HG03097 (cell line): ENCODE measurements around the gene FRMD4A.
"Not testable (repeated sequence)": the region's sequence is repeated elsewhere in the genome, so short reads cannot be mapped to it uniquely, and the experiment has no call there.

Experiments
- ATAC-seq: cut with Tn5 transposase; IDR thresholded peaks from one replicate; pipeline ENCODE4 v1.9.1; 2021; ENCODE audit not compliant: unreplicated experiment, low FRiP score

FRMD4A gene

GRCh38 chr10:13717936-13718772 lies 612.6 kb downstream of the FRMD4A start:
- ATAC-seq: no peak

- no peak for ATAC-seq
These were observed 613.2 kb downstream of the FRMD4A start for GRCh38 chr10:13717571-13717935.

DNA sequence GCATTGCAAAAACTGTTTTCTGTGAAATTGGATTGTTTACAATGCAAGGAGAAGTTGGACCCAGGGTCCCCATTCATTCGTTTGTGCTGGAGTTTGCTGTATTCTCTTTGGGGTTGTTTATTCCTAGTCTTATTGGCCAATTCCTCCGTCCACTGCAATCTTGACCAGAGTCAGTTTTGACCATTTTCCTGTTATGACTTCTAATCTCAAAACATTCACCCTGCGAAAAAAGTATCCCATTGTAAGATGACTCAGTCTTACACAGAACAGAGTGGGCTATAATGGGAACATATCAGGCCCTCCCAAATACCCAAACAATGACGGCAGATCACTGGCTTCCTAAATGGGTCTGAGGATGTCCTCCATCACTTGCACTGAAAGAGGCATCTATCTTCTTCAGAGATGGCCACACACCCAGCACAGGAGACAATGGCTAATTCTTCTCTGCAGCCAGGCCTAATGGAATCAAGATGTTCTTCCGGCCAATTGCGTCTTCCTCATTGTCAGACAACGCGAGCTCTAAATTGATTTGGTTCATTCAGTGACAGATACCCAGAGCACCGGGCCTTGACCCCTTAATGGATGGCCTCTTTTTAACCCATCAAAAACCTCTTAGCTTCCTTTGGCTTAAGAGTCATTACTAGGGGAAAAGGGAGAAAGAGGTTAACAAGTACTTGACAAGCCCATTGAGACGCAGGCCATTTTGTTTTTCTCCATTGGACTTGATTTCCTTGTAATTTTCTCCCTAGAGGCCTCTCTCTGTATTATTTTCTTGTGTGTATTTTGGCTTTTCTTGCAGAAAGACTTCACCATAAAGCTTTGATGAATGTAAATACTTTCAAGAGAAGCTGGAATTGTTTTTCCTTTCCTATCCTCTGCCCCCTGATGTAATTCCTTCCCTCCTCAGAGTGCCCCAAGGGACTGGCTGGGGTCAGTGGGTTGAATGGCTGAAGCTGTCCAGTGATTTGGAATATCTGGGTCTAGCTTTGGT lies 614.3 kb downstream of the FRMD4A start:
- ATAC-seq: no peak

- ATAC-seq: not testable (repeated sequence)
These were observed 615.1 kb downstream of the FRMD4A start for GRCh38 chr10:13715596-13715995.

GRCh38 chr10:13715100-13715499 lies 615.6 kb downstream of the FRMD4A start:
- no peak for ATAC-seq

DNA sequence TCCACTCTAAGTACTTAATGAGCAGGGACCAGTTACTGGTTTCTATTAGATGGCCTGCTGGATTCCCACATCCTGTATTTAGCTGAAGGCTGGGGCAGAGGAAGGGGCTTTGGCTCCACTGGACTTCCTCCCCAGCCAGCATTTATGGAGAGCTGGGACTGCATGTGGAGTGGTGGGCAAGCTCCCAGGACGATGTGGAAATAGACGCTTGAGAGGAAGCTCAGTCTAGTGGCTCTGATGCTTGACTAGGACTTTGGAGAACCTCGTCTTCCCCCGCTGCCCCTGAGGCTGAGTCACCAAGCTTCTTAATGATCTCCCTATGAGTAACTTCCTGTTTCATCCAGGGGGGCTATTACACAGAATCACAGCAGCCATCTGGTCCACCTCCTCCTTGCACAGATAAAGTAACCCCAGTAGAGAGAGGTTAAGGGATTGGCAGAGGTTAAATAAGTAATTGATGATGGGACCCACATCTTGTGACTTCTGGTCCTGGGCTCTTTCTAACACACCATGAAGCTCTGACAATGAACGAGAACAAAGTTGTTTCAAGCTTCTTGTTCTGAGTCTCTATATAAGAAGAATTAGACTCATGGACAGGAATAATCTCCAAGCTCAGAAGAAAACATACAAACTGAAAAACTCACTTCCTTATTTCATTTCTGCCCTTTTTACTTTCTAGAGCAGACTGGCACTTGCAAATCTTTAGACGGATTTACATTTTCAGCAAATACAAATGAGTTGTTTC lies 617.7 kb downstream of the FRMD4A start:
- peak; percentile 83 for ATAC-seq

GRCh38 chr10:13712476-13712836 lies 618.3 kb downstream of the FRMD4A start:
- ATAC-seq: no peak

DNA sequence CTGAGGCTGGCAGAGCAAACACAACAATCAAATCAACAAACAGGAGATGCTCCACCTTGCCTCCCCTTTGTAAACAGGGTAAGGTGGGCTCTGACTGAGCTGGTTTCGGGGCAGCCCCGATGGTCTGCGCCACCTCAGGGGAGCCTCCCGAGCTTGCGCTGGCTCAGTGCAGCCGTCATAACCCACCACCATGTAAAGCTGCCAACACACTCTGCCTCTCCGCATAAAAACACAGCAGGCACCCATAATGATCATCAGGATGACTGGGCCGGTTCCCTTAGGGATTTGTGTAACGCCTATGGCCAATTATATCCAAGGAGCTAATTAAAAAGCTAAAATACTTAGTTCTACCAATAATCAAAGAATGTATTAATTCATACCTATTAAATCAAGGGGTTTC lies 619.4 kb downstream of the FRMD4A start:
- no peak for ATAC-seq

DNA sequence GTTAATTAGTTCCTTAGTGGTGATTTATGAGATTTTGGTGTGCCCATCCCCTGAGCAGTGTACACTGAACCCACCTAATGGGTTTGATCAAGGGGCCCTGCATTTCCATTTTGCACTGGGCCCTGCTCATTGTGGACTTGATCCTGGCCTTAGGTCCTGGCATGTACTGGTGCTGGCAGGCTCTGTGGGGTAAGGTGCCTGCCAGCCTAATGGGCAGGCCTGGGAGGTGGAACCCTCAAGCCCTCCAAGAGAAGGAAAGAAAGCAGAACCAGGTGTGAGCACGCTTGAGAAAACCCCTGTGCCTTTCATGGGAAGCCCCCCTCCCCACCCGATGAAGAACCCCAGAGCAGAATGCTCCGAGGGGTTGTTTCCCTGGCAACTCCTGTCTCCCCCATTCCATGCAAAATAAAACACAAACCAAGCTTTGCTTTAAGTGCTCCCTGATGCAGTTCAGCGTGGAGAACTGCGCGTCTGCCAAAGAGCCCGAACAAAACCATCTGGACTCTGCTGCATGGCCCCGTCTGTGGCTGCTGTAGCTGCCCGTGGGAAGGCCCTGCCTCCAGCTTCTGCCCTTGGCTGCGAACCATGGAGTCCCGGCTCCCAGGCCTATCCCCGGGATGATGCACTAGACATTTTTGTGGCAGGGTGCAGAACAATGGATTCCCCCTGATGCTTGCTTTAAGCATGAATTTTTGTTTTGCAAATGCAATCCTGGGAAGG lies 620.6 kb downstream of the FRMD4A start:
- no peak for ATAC-seq

DNA sequence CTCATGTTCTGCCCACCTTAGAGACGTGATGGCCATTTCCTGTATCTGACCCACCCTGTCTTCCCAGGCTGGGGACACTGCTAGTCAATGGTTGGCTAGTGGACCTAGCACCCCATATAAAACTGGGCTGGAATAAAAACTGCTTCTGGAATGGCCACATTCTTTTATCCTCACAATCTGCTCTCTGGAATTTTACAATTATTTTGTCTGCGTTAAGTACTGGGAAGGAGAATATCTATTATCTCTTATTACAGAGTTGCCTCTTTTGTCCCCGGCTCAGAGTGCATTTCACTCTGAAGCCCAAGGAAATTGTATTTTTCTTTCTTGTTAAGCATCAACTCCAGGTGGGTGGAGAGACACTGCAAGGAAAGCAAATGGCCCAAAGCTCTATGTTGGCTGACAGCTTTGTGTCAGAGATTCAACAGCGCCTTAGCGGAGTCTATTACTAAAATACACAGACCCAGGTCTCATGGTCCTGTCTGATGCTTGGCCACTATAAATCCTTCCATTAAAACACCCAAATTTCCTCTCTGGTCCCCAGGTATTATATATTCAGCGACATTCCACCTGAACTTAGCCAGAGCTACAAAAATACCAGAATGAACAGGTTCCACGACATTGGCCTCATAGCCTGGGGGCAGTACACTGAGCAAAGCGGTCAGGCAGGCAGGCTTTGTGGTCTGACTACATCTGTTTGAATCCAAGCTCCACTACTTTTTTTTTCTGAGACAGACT lies 622.3 kb downstream of the FRMD4A start:
- ATAC-seq: no peak

- ATAC-seq: no peak
These were observed 623.4 kb downstream of the FRMD4A start for GRCh38 chr10:13707156-13707881.

- no peak for ATAC-seq
These were observed 624.1 kb downstream of the FRMD4A start for GRCh38 chr10:13706604-13707003.

DNA sequence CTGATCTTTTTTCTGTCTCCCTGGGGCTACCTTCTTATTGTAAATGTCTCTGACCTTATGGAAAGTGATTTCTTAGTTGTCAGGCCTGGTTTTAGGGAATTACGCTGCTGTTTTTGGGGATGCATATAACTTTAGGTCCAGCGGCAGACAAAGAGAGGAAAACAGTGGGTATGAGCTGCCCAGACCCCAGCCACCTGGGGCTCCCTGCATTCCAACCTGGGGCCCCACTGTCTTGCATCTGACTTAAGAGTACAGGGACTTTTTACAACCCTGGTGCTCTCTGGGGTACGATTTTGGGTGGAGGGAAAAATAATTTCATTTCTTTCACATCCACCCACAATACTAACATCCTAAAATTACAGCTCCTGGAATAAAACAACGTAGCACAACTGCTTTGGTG lies 624.5 kb downstream of the FRMD4A start:
- no peak for ATAC-seq

DNA sequence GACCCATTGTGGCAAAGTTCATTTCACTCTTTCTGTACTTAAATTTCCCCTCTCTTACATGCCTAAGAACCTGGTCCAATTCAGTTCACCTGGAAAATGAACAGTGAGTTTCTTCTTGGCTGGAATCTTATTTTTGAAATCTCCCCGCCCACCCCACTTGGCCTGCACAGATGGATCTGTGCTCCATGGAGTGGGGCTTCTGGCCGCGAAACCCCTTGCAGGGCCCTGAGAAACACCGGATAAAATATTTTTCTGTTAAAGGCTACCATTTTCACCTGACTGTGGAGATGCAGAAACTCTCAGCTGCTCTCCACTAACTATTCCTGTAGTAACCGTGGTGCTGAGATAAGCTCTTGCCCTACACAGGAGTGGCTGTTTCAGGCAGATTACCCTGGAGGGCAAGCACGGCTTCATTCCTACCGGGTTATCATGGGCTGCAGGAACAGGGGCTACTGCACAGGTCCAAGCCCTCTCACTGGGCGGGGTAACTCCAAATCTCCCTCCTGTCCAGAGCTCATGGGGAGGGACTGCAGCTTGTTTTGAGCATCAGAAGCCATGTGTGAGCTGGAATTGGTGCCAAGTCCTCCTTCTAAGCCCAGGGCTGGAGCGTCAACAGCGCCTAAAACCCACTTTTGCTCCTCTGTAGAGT lies 625.1 kb downstream of the FRMD4A start:
- no peak for ATAC-seq

- no peak for ATAC-seq
These were observed 625.8 kb downstream of the FRMD4A start for GRCh38 chr10:13704964-13705363.

GRCh38 chr10:13703997-13704536 lies 626.7 kb downstream of the FRMD4A start:
- no peak for ATAC-seq

DNA sequence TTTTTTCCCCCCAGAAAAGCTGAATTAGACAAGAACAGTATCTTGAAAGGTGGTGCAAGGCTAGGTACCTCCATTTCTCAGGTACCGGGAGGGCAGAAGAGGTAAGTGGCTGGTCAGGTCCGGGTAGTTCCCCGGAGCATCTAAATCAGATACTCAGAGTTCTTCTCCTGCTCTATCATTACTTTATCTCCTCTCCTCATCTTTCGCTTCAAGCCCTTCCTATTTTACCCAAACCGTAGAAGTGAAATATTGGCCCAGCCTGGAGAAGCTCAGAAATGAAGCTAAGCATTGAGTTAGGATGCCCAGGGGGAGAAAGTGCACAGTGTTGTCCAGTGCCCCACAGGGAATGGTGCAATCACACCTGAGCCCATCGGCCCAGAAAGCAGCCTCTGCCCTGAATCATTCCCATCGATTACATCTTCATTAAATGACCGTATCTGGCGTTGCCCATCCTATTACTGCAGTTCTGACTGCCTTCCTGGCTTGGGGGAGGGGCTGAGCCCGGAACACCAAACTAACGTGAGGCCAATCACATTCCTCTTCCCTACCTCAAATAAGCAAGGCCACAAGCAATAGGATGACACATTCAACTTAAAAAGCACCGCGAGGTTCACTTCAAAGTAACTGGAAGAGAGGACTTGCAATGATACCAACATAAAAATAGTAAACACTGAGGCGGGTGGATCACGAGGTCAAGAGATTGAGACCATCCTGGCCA lies 627.5 kb downstream of the FRMD4A start:
- no peak for ATAC-seq
